Hematopoietic multipotent progenitor cell treated with erythropoietin and hydrocortisone succinate and interleukin-3 and kit ligand, for 6 days (in vitro differentiated cells): ENCODE measurements around the gene IL1RL1.

ENCODE experiments used
- DNase-seq: peaks from one replicate; pipeline ENCODE4 v3.0.0-alpha.2; 2015

The IL1RL1 gene

DNA sequence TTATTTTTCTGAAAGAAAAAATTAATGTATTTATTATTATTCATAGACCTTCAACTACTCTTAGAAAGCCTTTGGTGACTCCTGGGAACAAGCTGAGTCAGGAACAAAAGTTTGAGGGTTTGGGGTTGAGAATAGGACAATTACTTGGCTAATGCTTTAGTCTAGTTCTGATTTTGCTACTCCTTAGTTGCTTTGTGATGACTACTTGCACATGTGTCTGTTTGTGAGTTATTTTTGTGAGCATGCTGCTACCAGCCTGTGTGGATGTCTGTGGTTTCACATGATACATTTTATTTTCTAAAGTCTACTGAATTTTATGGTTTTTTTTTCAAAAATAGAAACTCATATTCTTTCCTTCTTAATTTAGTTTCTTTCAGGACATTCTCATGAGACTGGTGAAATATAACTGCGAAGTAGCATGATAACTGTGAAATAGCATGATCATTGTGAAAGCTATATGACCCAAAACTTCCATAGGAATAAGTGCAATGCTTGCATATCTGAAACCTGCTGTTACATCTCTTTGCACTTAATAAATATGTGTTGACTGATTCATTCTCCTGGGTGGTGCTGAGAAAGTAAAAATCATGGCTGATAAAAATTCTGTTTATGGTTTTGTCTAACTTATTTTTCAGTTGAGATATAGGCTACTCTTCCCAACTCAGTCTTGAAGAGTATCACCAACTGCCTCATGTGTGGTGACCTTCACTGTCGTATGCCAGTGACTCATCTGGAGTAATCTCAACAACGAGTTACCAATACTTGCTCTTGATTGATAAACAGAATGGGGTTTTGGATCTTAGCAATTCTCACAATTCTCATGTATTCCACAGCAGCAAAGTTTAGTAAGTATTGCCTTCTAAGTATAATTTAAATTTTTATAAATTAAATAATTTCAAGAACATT, 26.4 kb downstream of the IL1RL1 start:
- peak; percentile 68 for DNase-seq

DNA sequence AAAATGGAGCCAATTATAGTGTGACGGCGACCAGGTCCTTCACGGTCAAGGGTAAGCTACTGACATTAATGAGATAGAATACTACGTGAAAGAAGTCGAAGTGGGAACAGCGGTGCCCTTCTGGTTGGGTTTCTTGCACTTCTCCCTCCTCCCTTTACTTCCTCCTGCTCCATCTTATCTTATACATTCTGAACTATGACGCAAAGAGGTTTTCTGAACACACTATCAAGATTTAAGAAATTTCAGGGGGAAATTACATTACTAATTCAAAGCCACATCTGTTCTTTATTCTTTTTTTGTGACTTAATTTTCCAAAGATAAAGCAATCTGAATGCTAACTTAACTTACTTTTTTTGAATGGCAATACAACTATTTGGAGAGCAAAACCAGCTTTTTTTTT, 29.4 kb downstream of the IL1RL1 start:
- peak; percentile 79 for DNase-seq

DNA sequence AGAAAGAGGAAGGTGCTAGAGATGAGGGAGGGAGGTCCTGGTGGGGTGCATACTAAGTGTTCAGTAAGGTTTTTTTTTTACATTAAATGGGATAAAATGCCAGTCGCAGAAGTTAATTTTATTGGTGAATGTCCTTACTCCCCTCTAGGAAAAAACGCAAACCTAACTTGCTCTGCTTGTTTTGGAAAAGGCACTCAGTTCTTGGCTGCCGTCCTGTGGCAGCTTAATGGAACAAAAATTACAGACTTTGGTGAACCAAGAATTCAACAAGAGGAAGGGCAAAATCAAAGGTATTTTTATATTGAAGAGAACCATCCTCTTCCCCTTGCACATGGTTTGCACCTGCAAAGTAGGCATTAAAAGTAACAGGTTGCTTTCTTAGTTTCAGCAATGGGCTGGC, 31.5 kb downstream of the IL1RL1 start:
- no peak for DNase-seq

DNA sequence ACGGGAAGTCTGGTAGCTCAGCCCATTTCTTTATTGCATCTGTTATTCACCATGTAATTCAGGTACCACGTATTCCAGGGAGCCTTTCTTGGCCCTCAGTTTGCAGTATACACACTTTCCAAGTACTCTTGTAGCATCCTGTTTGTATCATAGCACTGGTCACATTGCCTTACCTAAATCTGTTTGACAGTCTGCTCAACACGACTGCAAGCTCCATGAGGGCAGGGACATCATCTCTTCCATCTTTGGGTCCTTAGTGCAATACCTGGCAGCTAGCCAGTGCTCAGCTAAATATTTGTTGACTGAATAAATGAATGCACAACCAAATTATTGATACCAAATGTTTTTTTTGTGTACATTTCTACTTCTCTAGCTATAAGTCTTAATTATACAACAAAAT, 33.0 kb downstream of the IL1RL1 start:
- no peak for DNase-seq

DNA sequence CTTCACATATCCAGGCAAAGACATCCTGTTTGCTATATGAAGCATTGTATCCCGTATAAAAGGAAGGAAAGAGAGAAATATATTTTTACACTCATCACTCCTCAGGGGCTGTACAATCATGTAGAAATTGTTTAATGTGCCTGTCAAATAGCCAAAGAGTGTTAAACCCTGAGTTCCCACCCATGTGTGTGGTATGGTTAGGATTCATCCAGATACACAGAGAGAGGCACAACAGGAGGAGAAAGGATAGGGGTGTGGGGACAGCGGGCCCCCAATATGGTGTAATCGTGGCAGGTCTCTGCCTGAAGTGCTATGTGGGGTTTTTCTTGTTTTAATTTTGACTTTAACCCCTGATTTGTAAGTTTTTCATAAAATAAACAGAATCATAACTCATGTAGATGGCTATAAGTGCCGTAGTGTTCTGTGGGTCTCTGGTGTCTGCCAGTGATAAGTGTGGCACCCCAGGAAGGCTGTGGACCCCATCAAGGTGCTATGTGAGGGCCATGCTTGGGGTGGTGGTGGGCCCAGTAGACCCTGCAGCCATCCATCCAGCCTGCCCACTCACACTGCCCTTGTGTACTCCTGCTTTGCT, 34.1 kb downstream of the IL1RL1 start:
- DNase-seq, result no peak

DNA sequence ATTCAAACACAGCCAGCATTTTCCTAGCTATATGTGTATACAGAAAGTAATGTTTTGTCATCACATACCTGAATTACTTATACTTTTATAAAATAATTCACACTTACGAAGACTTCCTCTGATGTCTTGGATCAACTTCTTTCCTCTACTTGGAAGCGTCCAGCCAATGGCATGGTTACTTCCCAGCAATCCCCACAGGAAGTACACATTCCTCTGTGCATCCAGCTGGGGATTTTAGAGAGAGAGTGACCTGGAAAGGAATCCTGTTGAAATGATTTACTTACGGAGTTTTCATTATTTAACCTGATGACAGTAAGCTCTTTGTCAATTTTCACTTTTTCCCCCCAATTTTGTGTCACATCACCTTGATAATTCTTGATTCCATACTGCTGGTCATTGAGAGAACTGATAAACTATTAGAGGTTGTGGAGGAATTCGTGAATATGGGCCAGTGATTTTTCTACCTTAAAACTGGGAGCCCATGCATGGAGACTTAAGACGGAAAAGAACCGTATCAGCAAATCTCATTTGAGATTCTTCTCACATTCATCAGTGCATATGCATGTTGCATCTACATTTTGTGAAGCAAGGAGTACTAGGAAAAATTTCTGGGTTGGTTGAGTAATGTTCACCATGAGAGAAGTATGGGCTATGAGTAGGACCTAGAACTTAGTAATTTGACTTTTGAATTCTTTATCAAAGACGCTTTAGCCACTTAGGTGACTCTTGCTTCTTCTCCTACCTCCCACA, 35.2 kb downstream of the IL1RL1 start:
- DNase-seq, result no peak

DNA sequence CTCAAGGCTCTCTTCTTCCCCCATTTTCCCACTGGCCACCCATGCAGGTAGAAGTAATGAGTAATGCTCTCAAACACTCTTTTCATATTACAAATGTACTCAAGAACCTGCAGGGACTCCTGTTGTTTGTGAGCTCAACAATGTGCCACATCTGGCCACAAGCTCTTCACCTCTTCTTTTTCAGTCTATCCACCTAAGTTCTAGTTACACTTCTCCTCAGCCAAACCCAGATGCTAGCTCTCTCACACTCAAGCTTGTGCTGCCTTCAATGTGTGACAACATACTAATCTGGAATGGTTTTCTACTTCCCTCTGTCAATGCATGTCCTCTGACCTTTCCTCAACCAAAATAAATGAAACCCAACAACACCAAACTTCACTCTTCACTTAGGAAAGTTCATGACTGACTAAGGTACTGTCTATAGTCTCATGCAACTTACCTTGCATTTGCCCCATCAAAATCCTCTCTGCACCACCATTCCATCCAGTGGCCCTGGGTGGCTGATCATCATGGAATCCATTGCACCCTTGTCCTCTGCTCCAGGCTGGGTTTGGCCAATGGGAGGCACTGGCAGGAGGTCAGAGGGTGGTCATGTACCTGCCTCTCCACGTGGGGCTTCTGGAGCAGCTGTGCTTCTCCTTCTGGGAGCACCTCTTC, 38.9 kb downstream of the IL1RL1 start:
- DNase-seq, result peak; percentile 22

DNA sequence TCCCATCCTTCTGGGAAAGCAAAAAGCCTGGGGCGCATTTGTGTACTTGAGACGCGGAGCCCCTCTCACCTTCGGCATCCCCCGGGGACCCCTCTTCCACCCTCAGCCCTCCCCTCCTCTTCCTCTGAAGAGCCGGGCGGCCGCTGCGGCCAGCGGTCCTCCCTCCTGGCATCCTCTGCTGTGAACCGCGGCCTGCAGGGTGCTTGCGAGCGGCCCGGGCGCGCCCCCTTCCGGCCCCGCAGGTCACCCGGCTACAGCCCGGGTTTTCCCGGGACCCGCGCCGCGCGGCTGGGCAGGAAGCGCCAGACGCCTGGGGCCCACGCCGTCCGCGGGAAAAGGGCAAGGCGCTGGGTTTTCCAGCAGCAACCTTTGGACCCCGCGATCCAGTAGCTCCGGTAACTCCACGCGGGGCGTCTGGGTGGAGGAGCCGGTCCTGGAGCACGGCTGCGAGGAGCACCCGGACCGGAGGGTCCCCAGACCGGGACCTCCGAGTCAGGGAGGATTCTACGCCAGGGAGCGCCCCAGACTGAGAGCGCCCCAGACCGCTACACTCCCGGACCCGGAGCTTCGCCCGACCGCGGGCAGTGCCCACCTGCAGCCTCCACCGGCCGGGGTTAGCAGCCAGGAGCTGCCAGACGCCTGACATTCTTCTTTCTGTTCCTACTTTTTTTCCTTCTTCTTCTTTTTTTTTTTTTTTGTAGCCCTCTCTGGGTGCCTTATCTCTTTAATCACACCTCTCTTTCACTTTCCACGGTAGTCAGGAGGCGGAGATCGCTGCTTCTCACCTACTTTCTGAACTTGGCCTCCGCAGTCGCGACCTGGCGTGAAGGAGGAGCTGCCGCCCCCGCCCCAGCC, 44.4 kb downstream of the IL1RL1 start, which contains the start of gene IL18R1:
Gene IL18R1 (plus strand): TSS at position 271 of the 855 bp plus-strand sequence. CDS start 6,865 bp downstream, outside the sequence.
- DNase-seq, result peak; percentile 78

DNA sequence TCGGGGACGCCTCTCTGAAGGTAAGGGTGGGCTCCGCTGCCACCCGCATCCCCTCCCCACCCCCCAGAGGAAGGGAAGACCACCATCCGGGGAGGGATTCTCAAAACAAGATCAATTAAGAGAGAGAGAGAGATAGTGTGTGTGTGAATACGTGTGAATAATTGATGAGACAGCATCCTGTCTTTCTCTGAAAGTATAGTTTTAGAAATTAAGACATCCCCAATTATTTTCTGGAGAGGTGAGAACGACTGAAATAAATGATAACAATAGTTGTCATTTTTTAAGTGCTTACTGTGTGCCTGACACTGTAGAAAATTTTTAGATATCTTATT, 45.0 kb downstream of the IL1RL1 start:
- DNase-seq, result no peak

DNA sequence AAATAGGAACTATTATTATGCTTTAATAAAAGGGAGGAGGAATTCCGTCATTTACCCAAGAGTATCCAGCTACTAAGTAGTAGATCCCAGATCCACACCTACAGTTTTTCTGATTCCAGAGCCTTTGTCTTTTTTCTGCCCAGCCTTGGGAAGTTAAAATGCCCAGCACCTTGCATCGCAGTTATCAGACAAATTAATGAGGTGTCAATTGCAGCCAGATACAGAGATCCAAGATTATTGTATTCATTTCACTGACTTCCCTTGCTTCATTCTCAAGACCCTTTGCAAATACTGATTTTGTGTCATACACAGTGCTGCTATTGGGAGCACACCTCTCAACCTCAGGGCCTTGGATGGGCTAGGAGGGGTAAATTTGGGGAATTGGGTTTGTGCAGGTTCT, 45.4 kb downstream of the IL1RL1 start:
- no peak for DNase-seq

DNA sequence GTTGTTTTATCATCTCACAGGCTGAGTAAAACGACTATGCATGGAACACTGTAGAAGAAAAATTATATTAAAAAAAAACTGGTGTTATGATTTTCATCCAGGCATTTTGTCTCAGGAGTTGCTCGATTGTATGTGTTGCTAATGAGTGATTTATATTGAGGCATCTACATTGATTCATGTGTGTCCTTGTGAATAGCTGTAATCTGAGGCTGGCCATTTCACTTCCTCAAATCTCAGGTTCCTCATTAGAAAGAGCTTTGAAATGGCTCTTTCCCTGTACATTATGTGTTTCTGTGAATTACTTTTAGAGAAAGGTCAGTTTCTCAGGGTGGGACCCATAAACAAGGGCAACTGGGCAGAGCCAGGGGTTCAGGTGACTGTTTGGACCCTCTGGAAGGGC, 46.6 kb downstream of the IL1RL1 start:
- DNase-seq, result peak; percentile 32

DNA sequence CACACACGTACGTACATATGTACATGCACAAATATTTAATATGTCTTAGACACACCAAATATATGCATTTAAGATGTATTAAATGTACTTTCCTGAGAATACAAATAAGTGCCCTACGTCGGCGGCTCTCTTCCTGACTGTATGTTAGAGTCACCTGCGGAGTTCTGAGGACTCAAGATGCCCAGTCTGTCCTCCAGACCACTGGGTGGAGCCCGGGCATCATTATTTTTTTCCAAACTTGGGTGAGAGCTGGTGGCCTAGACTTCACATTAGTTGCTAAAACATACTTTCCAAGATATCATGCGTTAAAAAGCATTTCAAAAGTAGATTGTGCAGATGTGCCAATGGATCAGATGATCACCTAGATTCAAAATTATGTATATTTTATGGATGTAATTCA, 47.1 kb downstream of the IL1RL1 start:
- no peak for DNase-seq

DNA sequence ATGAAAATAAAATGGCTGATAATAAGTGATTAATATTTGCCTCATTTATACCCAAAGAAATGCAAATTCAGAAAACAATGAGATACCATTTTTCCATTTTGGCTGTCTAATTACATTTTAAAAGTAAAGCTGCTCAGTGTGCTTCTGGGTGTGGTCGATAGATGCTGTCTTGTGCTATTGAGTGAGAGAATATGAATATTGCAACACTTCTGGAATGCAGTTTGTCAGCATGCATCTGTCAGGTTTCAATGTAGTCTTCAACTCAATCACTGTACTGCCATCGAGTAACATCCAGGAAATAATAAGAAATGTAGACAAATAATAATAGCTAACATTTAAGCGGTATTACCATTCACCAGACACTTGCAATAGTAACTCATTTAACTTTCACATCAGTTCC, 48.2 kb downstream of the IL1RL1 start:
- DNase-seq, result no peak

DNA sequence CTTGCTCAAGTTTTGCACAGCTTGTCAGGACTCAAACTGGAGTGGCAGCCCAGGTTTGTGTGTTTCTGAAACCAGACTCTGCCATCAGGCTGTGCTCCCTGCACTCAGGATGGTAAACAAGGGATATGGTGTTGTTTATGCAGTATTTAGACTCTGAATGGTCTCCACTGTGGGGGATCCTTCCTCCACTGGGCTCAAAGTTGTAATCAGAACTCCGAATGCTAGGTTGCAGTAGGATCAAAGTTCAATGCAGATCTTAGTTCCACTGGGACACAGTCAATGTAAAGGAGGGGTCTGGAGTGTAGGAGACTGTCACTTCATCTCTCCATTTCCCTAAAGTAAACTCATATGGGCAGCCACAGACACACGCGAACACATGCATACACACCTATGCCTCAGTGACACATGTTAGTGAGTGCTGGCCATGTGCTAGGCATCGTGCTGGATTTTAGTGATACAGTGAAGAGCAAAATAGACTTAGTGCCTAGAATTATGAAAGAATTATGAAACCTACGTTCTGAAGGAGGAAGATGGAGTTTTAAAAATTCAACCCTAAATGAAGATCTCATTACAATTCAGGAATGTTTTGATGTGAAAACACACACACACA, 50.4 kb downstream of the IL1RL1 start:
- no peak for DNase-seq

DNA sequence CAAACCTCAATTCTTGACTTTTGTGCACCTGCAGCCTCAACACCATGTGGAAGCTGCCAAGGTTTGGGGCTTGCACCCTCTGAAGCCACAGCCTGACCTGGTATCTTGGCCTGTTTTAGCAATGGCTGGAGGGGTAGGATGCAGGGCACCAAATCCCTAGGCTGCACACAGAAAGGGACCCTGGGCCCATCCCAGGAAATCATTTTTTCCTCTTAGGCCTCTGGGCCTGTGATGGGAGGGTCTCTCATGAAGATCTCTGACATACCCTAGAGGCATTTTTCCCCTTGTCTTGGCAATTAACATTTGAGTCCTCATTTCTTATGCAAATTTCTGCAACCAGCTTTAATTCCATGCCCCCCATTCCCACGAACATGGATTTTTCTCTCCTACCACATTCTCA, 54.4 kb downstream of the IL1RL1 start:
- no peak for DNase-seq

DNA sequence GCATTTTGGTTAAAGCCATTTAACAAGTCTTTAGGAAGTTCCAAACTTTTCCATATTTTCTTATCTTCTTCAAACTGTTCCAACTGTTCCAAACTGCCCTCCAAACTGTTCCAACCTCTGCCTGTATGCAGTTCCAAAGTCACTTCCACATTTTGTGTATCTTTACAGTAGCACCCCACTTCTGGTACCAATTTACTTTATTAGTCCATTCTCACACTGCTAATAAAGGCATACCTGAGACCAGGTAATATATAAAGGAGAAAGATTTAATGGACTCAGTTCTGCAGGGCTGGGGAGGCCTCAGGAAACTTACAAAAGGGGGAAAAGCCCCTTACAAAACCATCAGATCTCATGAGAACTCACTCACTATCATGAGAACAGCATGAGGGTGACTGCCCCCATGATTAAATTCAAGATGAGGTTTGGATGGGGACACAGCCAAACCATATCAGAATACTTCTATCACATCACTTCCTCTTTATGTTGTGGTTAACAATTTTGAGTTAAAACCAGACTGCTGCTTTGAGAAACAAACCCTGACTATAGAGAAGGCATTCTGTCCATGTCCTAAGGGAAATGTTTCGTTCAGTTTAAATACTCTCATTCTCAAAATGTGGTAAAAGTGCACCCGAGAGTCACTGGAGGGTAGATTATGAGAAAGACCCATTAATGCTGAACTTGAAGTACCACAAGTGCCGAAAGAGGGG, 55.2 kb downstream of the IL1RL1 start:
- peak; percentile 48 for DNase-seq

DNA sequence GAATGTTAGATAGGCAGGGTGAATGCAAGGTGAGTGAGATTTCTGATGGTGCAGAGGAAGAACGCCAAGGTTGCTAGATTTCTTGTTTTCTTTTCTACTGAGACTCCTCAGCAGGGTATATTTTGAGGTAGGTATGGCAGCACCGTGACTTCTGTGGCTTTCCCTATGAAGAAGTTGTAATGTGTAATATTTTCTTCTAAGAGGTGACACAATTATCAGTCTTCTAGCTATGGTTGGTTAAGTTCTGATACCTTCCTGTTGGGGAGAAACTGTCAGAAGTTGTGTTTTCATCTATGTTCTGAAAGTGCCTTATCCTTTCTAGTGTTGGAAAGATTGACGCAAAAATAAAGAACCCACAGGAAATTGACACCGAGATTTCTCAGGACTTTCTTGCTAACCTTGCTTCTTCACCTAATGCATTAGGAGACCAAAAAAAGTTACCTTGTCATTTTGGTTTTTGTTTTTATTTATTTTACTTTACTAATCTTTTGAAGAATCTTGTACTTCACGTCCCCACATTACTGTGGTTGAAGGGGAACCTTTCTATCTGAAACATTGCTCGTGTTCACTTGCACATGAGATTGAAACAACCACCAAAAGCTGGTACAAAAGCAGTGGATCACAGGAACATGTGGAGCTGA, 56.1 kb downstream of the IL1RL1 start:
- no peak for DNase-seq

DNA sequence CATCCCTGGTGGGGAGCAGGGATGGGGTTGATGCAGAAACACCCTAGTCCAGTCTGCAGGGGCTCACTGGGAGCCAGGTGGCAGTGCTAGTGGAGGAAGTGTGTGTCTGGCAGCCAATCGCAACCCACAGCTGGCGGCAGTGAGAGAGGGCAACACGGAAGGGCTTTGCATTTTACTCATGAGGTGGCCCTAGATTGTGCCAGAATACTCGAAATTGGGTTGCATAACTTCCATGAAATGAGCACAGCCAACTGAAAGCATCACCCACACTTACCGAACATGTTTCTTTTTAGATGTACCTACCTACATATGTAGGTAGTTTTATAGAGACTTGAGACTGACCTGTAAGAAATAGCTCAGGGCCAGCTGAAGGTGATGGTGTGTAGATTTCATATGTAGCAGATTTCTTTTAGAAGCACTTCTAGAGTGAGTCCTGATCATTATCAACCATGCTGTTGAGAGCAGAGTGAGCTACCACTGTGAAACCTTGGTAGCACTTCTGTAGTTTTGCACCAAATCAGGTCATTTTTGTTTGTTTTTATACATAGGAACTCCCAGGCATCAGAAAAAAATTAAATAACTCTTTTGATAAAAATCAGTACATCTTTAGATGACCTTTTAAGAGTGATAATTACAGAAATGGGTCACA, 57.2 kb downstream of the IL1RL1 start:
- no peak for DNase-seq

DNA sequence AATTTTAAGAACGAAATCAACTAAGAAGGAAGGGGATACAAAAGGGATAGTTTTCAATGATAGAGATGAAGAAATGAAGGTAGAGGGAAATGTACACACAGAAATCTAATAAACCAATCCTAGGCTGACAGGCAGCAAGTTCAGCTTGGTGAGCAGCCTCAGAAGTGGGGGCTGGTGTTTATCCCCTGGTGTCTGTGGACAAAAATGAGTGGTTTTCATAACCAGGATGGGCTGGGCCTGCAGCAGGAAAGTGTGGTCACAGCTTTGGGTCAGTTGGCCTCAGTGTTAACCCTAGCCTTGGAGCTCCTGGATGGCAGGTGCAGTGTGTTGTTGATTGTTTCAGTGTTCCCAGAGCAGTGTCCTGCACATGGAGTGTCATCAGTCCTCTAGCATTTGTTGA, 58.5 kb downstream of the IL1RL1 start:
- no peak for DNase-seq

DNA sequence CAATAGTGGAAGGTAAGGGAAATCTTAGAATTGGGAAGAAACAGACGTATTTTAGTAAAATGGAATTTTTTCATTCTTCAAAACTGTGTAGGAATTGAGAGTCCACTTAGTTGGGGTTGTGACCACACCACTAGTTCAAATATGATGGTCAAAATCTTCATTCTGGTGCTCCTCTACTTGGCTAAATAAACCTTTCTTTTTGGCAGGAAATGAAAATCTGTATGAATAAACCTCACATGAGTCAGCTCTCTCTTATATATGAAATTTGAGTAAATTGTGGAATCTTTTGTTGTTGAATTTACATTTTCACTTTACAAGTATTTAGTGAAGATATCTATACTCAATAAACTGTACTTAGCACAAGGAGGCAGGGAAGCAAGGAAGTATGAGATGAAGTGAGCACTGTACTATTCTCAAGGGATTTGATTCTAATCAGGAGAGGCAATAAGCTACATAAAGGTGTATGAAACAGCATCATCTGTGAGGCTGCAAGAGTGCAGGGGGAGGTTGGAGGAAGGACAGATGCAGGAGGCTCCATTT, 64.8 kb downstream of the IL1RL1 start:
- DNase-seq, result no peak
